HepG2 (cell line): ENCODE measurements around the gene CPT1C. TPM values are rescaled to one million over a fixed set of nuclear protein-coding genes. Genes with fewer than 3 reads are reported as not detected.

Source experiments
- AGO1 ChIP-seq: fragments of 200-400 bp; formaldehyde crosslinking; IDR thresholded peaks from 2 replicates; pipeline ENCODE4 v1.6.1; 2017; ENCODE audit warnings: mild to moderate bottlenecking, low read depth, low read length, moderate library complexity; ENCODE audit not compliant: poor library complexity, severe bottlenecking
- ARID2 ChIP-seq: sonication (generic); formaldehyde crosslinking; IDR thresholded peaks from 2 replicates; pipeline ENCODE4 v1.8.1; 2022; ENCODE audit warnings: mild to moderate bottlenecking, missing genetic modification reagents, borderline replicate concordance
- ATF1 ChIP-seq: IDR thresholded peaks from 2 replicates; pipeline ENCODE4 v1.6.1; 2016; ENCODE audit warnings: mild to moderate bottlenecking, control low read depth
- CEBPB ChIP-seq: IDR thresholded peaks from 2 replicates; pipeline ENCODE4 v1.6.1; 2011; ENCODE audit warnings: low read depth, low read length, improper control_type of control experiment, borderline replicate concordance
- CEBPZ ChIP-seq: IDR thresholded peaks from 2 replicates; pipeline ENCODE4 v1.6.1; 2012; ENCODE audit warnings: low read length, improper control_type of control experiment
- CENPBD1 ChIP-seq: sonication (generic); formaldehyde crosslinking; IDR thresholded peaks from 2 replicates; pipeline ENCODE4 v1.8.0; 2022; ENCODE audit warnings: missing genetic modification reagents, low read depth, mild to moderate bottlenecking, borderline replicate concordance
- DNMT1 ChIP-seq: sonication (generic); formaldehyde crosslinking; IDR thresholded peaks from 2 replicates; pipeline ENCODE4 v1.5.1; 2020; ENCODE audit warnings: mild to moderate bottlenecking, missing genetic modification reagents
- ERF ChIP-seq: IDR thresholded peaks from 2 replicates; pipeline ENCODE4 v1.6.1; 2018; ENCODE audit warnings: missing biosample characterization, missing genetic modification reagents
- FLYWCH1 ChIP-seq: sonication (generic); formaldehyde crosslinking; IDR thresholded peaks from 2 replicates; pipeline ENCODE4 v1.8.1; 2023; ENCODE audit warnings: mild to moderate bottlenecking, missing genetic modification reagents
- FOXO1 ChIP-seq: sonication (generic); formaldehyde crosslinking; IDR thresholded peaks from 2 replicates; pipeline ENCODE4 v1.4.0; 2020; ENCODE audit warnings: missing genetic modification reagents
- GPBP1L1 ChIP-seq: sonication (generic); formaldehyde crosslinking; IDR thresholded peaks from 2 replicates; pipeline ENCODE4 v1.5.0; 2020; ENCODE audit warnings: mild to moderate bottlenecking, missing genetic modification reagents
- KAT2B ChIP-seq: fragments of 150-350 bp; IDR thresholded peaks from 2 replicates; pipeline ENCODE4 v1.6.1; 2014; ENCODE audit warnings: low read depth, low read length, borderline replicate concordance
- KDM5B ChIP-seq: sonication (generic); formaldehyde crosslinking; IDR thresholded peaks from 2 replicates; pipeline ENCODE4 v1.4.0; 2020; ENCODE audit warnings: missing genetic modification reagents, mild to moderate bottlenecking, borderline replicate concordance
- KLF12 ChIP-seq: sonication (generic); formaldehyde crosslinking; IDR thresholded peaks from 2 replicates; pipeline ENCODE4 v1.4.0; 2020; ENCODE audit warnings: missing genetic modification reagents, borderline replicate concordance
- KLF13 ChIP-seq: sonication (generic); formaldehyde crosslinking; IDR thresholded peaks from 2 replicates; pipeline ENCODE4 v1.4.0; 2020; ENCODE audit warnings: mild to moderate bottlenecking, missing genetic modification reagents
- NBN ChIP-seq: fragments of 450-650 bp; conservative IDR thresholded peaks from 2 replicates; pipeline ENCODE4 v1.6.1; 2017
- SIN3A ChIP-seq: IDR thresholded peaks from 2 replicates; pipeline ENCODE4 v1.6.1; 2011; ENCODE audit warnings: low read depth, mild to moderate bottlenecking, control low read depth, low read length, borderline replicate concordance
- SIX1 ChIP-seq: sonication (generic); formaldehyde crosslinking; IDR thresholded peaks from 2 replicates; pipeline ENCODE4 v1.4.0; 2020; ENCODE audit warnings: missing genetic modification reagents, borderline replicate concordance
- SNAPC2 ChIP-seq: sonication (generic); formaldehyde crosslinking; IDR thresholded peaks from 2 replicates; pipeline ENCODE4 v1.8.1; 2022; ENCODE audit warnings: mild to moderate bottlenecking, missing genetic modification reagents
- SNRNP70 ChIP-seq: fragments of 200-400 bp; formaldehyde crosslinking; IDR thresholded peaks from 2 replicates; pipeline ENCODE4 v1.6.1; 2017; ENCODE audit warnings: mild to moderate bottlenecking, low read depth, low read length, moderate library complexity
- TBP ChIP-seq: sonication (generic); formaldehyde crosslinking; IDR thresholded peaks from 2 replicates; pipeline ENCODE4 v1.5.0; 2020; ENCODE audit warnings: missing genetic modification reagents
- ZNF572 ChIP-seq: sonication (generic); formaldehyde crosslinking; IDR thresholded peaks from 2 replicates; pipeline ENCODE4 v1.5.1; 2020; ENCODE audit warnings: mild to moderate bottlenecking, missing genetic modification reagents
- ZNF597 ChIP-seq: sonication (generic); formaldehyde crosslinking; IDR thresholded peaks from 2 replicates; pipeline ENCODE4 v1.5.0; 2020; ENCODE audit warnings: missing genetic modification reagents
- ZNF7 ChIP-seq: IDR thresholded peaks from 2 replicates; pipeline ENCODE4 v1.6.1; 2016; ENCODE audit warnings: missing biosample characterization, missing genetic modification reagents
- ZNF773 ChIP-seq: sonication (generic); formaldehyde crosslinking; IDR thresholded peaks from 2 replicates; pipeline ENCODE4 v1.4.0; 2020; ENCODE audit warnings: missing genetic modification reagents, borderline replicate concordance
- polyA plus RNA-seq, 8 experiments: library from polyadenylated mRNA; depleted of rRNA in 3 of 8; stranded (reverse) in 7 of 8; unstranded in 1 of 8; fragments of >200 nt; fragmentation: Illumina TruSeq in 4 of 8; extraction: Trizol in 4 of 8; gene quantifications; 2 replicates each; pipeline versions ENCODE4 v1.2.1 to v1.2.3, GENCODE V29; 2011 to 2016; ENCODE audit warnings: low read depth in 4 of 8, missing spikeins in 1 of 8, mixed read lengths in 1 of 8; ENCODE audit not compliant: insufficient read depth in 1 of 8
- total RNA-seq, 5 experiments: library from RNA; depleted of rRNA; stranded (reverse); fragments of >200 nt; fragmentation: Illumina TruSeq; extraction: Trizol; gene quantifications; 2 replicates each; pipeline ENCODE4 v1.2.3, GENCODE V29; 2016; ENCODE audit warnings: low read depth in 1 of 5

CPT1C gene
- total and polyA plus RNA-seq, 2 of the 13 experiments (the other 11 are each of a cell fraction or from before 2014, with no cell fraction given) = 0.18 TPM; not detected in 1

- TF ChIP-seq TBP (CRISPR knock-in tag) (no peak), CENPBD1 (CRISPR knock-in tag) (no peak), SIX1 (CRISPR knock-in tag) (no peak), ZNF773 (no peak; the same call in 1 of the 2 replicates), NBN (no peak), SNRNP70 (no peak), ZNF572 (CRISPR knock-in tag) (no peak), SNAPC2 (CRISPR knock-in tag) (no peak), KDM5B (CRISPR knock-in tag) (peak; percentile 92), GPBP1L1 (no peak), SIN3A (peak; percentile 71; the same call in 1 of the 2 replicates), KLF13 (CRISPR knock-in tag) (no peak), DNMT1 (CRISPR knock-in tag) (no peak), KLF12 (CRISPR knock-in tag) (no peak), CEBPB (no peak), KAT2B (no peak), CEBPZ (no peak), FOXO1 (CRISPR knock-in tag) (peak; percentile 53; the same call in 1 of the 2 replicates), ERF (peak; percentile 70), ZNF7 (CRISPR knock-in tag) (no peak), ATF1 (no peak), ARID2 (no peak), AGO1 (peak; percentile 48), ZNF597 (no peak), FLYWCH1 (no peak)
Measured at GRCh38 chr19:49677231-49677900, 13.6 kb upstream of the CPT1C start, which contains the start of gene PRMT1 (continued).
